HT1080 (cell line): ENCODE results near the gene FBXO2. TPM values are rescaled to one million over a fixed set of nuclear protein-coding genes. Genes with fewer than 3 reads are reported as not detected.

Source experiments
- DNase-seq: peaks from one replicate; pipeline ENCODE4 v3.0.0-alpha.2; 2015; ENCODE audit warnings: low read depth
- total RNA-seq: library from RNA; depleted of rRNA; stranded (reverse); fragments of >200 nt; shearing (Covaris generic); gene quantifications from 2 replicates; pipeline ENCODE4 v1.2.3, GENCODE V29; 2014

FBXO2 gene
- total RNA-seq, 1 experiment from 2014 or later: 0.13 TPM

DNA sequence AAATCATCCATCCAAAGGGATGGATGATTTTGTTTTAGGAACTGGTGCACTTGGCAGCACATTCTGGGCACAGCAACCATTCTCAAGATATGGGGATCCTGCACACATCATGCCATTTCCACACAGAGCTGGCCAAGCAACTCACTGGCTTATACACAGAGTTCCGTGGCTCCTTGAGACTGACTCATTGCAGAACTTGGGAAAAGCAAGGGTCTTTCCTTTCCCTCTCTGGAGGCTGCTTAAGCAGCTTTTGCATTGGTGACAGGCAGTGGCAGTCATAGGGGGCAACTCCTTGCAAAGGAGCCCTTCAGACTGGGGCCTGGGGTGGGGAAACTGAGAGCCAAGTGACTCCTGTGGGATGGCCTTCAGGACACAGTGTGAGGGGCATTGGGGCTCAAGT is 28.6 kb upstream of the FBXO2 start:
- DNase-seq: no peak

DNA sequence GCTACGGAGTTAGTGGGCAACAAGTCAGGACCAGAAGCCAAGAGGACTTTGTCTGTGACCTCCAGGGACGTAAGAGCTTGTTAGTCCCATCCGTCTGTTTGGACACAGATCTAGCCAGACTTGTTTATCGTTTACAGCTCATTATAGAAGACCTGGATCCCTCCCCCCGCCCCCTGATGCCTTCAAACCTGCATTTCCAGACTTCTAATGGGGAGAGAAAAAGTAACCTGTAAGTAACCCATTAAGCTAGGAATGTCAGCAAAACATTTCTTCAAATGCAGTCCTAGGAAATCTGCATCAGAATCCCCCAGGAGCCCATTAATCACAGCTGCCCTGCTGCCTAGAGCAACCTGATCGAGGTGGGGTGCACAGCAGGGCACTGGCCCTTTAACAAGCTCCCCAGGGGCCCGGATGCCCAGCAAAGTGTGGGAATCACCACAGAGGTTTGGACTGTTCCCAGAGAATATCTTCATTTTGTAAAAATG is 28.1 kb upstream of the FBXO2 start:
- DNase-seq: no peak

- peak; percentile 65 for DNase-seq
Measured at GRCh38 chr1:11681071-11681771, 27.0 kb upstream of the FBXO2 start, which contains the start of gene MAD2L2. Gene MAD2L2, minus strand, starts transcription at chr1:11681148. Its CDS starts 547 bp downstream, at chr1:11680601.

- peak; percentile 42 for DNase-seq
Measured at GRCh38 chr1:11680270-11681070, 26.2 kb upstream of the FBXO2 start.

- no peak for DNase-seq
Measured at GRCh38 chr1:11678442-11678841, 24.2 kb upstream of the FBXO2 start.

GRCh38 chr1:11676386-11677103 is 22.3 kb upstream of the FBXO2 start:
- no peak for DNase-seq

- no peak for DNase-seq
Measured at GRCh38 chr1:11675325-11675724, 21.1 kb upstream of the FBXO2 start.

- DNase-seq: no peak
Measured at GRCh38 chr1:11674488-11674887, 20.3 kb upstream of the FBXO2 start.

DNA sequence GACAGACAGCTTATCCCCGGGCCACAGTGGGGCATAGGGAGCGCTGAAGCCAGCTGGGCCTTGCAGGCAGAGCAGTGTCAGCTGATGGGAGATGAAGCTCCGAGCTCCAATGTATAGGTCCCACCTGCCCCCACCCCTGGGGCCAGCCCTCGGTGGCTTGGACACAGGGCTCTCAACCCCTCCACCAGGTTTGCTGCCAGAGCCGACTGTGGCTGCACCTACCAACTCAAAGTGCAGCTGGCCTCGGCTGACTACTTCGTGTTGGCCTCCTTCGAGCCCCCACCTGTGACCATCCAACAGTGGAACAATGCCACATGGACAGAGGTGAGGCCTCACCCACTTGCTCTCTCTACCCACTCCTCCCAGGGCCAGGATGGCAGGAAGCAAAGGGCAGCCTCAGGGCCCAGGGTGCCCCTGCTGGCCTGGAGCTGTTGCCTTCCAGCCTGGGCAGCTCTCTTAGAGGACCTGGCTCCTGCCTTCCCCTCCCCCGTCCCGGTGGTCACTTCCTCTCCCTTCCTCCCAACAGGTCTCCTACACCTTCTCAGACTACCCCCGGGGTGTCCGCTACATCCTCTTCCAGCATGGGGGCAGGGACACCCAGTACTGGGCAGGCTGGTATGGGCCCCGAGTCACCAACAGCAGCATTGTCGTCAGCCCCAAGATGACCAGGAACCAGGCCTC is 19.0 kb upstream of the FBXO2 start:
- DNase-seq: no peak

- DNase-seq: no peak
Measured at GRCh38 chr1:11671544-11672286, 17.5 kb upstream of the FBXO2 start.

DNA sequence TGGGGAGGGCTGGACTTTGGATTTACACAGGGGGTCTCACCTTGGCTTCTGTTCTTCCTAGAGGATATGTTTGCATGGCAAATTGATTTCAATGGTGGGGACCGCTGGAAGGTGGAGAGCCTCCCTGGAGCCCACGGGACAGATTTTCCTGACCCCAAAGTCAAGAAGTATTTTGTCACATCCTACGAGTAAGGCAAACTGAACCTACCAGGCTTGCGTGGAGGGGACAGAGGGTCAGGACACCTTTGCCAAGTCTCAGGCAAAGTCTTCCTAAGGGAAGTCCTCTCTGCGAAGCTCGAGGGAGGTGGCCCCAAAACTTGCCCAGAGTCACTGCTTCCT is 16.9 kb upstream of the FBXO2 start:
- no peak for DNase-seq

DNA sequence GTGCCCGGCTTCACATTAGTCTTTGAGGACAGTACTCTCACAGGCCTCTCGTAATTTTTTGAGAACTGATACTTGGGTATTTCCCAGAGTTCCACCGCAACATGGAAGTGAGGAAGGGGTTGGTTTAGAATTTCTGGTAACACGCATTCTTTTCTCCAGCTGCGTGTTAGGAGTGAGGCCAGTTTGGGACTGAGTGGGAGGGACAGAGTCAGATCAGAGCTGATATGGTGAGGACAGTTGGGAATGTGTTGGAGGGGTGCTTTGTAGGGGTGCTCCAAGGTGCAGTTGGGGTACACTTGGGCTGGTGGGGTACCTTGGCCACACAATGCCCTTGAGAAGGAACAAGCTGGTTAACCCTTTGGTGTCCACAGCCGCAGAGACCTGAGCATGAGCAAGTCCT is 16.5 kb upstream of the FBXO2 start:
- DNase-seq: no peak

DNA sequence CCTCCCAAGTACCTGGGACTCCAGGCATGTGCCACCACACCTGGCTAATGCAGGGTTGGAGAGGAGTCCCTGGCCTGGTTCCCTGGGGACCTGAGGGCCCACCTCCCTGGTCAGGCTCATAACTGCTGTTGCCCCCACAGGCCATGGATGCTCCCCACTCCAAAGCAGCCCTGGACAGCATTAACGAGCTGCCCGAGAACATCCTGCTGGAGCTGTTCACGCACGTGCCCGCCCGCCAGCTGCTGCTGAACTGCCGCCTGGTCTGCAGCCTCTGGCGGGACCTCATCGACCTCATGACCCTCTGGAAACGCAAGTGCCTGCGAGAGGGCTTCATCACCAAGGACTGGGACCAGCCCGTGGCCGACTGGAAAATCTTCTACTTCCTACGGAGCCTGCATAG is 14.3 kb upstream of the FBXO2 start:
- no peak for DNase-seq

GRCh38 chr1:11664336-11665065 is 10.3 kb upstream of the FBXO2 start:
- DNase-seq: no peak

DNA sequence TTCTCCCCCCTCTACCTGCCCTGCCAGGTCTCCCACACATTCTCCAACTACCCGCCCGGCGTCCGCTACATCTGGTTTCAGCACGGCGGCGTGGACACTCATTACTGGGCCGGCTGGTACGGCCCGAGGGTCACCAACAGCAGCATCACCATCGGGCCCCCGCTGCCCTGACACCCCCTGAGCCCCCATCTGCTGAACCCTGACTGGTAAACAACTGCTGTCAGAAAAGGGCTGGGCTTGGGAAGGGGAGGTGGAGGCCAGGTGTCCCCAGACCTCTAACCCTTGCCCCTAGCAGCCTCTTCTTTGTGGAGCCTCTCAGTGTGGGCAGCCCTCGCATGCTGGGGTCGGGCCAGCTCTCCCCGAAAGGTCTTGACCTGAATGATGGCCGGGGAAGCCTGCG is 6.9 kb upstream of the FBXO2 start:
- no peak for DNase-seq

DNA sequence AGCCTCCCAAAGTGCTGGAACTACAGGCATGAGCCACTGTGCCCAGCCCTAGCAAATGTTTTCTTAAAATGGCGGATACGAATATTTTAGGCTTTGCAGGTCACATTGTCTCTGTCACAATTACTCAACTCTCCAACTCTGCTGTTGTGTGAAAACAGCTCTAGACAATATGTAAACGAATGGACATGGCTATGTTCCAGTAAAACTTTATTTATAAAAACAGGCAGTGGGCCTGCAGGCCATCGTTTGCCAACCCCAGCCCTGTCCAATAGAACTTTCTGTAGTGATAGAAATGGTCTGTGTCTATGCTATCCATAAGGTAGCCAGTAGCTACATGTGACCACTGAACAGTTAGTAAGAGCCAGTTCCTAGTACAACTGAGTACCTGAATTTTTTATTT is 5.5 kb upstream of the FBXO2 start:
- no peak for DNase-seq

DNA sequence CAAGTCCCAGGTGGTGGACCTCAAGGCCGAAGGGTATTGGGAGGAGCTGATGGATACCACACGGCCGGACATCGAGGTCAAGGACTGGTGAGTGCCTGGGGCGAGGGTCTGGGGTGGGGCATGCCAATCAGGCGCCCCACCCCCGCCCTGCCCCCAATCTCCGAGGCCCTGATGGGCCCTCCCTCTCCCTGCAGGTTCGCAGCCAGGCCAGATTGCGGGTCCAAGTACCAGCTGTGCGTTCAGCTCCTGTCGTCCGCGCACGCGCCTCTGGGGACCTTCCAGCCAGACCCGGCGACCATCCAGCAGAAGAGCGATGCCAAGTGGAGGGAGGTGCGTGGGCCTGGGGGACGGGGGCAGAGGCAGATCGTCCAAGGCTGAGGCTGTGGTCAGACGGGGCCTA is 4.3 kb upstream of the FBXO2 start:
- no peak for DNase-seq

- no peak for DNase-seq
Measured at GRCh38 chr1:11657654-11658053, 3.4 kb upstream of the FBXO2 start.

GRCh38 chr1:11654939-11655808 is 945 bp upstream of the FBXO2 start:
- no peak for DNase-seq
